A673 (cell line): ENCODE data around the gene TUBGCP3.

ENCODE experiments used
- EZH2 ChIP-seq: fragments of 200-600 bp; sonication (generic); IDR thresholded peaks from 2 replicates; pipeline ENCODE4 v1.6.1; 2017; ENCODE audit warnings: borderline replicate concordance, low read depth, mild to moderate bottlenecking, mixed read lengths, antibody characterized with exemption, low read length; ENCODE audit not compliant: poor library complexity, severe bottlenecking
- TF ChIP-seq, protein P1 (sequence below): fragments of 300-800, 200-600 bp; sonication (generic); conservative IDR thresholded peaks from 2 replicates; pipeline ENCODE4 v1.5.1; 2017; ENCODE audit warnings: low read depth, mild to moderate bottlenecking, antibody characterized with exemption, low read length, moderate library complexity, mixed read lengths

DNA sequence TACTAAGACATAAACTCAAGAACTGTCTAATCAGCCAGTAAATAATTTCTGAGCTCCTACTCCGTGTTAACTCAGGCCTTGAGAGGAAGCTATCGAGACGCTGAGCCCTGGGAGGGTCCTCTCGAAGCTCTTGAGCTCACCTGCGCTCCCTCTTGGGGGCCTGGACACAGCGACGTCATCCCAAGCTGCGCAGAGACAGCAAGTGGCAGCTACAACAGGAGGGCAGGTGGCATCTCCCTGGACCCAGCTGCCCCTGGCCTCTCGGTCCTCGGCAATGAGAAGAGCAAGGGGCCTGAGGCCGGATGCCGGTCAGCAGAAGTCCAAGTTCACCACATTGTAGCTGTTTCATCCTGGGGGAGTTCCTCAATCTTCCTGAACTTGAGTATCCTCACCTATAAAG, 30.5 kb upstream of the TUBGCP3 start:
- TF ChIP-seq, protein P1, sequence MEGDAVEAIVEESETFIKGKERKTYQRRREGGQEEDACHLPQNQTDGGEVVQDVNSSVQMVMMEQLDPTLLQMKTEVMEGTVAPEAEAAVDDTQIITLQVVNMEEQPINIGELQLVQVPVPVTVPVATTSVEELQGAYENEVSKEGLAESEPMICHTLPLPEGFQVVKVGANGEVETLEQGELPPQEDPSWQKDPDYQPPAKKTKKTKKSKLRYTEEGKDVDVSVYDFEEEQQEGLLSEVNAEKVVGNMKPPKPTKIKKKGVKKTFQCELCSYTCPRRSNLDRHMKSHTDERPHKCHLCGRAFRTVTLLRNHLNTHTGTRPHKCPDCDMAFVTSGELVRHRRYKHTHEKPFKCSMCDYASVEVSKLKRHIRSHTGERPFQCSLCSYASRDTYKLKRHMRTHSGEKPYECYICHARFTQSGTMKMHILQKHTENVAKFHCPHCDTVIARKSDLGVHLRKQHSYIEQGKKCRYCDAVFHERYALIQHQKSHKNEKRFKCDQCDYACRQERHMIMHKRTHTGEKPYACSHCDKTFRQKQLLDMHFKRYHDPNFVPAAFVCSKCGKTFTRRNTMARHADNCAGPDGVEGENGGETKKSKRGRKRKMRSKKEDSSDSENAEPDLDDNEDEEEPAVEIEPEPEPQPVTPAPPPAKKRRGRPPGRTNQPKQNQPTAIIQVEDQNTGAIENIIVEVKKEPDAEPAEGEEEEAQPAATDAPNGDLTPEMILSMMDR = no peak
- no peak for TF ChIP-seq EZH2
